ENCODE results near the gene AHCYL2.

DNA sequence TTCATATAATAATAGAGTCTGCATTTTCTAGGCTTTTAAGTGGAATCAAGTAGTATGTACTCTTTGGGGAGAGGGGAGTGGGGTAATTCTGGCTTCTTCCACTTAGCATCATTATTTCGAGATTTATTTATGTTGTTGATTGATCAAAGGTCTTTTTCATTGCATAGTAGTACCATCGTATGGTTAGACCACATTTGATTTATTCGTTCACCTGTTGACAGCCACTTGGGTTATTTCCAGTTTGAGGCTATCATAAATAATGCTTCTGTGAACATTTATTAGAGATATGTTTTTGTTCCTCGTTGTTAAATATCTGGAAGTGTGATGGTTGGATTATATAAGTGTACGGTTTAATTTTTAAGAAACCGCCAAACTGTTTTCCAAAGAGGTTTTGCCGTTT lies 52.8 kb downstream of the AHCYL2 start:
- TF ChIP-seq, protein P1, sequence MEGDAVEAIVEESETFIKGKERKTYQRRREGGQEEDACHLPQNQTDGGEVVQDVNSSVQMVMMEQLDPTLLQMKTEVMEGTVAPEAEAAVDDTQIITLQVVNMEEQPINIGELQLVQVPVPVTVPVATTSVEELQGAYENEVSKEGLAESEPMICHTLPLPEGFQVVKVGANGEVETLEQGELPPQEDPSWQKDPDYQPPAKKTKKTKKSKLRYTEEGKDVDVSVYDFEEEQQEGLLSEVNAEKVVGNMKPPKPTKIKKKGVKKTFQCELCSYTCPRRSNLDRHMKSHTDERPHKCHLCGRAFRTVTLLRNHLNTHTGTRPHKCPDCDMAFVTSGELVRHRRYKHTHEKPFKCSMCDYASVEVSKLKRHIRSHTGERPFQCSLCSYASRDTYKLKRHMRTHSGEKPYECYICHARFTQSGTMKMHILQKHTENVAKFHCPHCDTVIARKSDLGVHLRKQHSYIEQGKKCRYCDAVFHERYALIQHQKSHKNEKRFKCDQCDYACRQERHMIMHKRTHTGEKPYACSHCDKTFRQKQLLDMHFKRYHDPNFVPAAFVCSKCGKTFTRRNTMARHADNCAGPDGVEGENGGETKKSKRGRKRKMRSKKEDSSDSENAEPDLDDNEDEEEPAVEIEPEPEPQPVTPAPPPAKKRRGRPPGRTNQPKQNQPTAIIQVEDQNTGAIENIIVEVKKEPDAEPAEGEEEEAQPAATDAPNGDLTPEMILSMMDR (IDR thresholded peaks at IDR 0.05): no peak
- TF ChIP-seq POLR2A (IDR thresholded peaks at IDR 0.05): no peak
